DOHH2 (cell line): ENCODE measurements around the gene CDH4.

Experiments used
- H3F3A ChIP-seq: fragments of 200-600 bp; sonication (generic), shearing (Covaris generic); 2 replicates; pipeline ENCODE4 v1.6.0; 2016; ENCODE audit warnings: antibody characterized with exemption, mild to moderate bottlenecking; ENCODE audit not compliant: control insufficient read depth, insufficient read depth
- H3K27ac ChIP-seq: fragments of 200-600 bp; sonication (generic); 2 replicates; pipeline ENCODE4 v1.5.1; 2014; ENCODE audit warnings: low read depth, mild to moderate bottlenecking, low read length, moderate library complexity
- H3K27me3 ChIP-seq: fragments of 200-600 bp; sonication (generic); 2 replicates; pipeline ENCODE4 v1.6.1; 2014; ENCODE audit warnings: mild to moderate bottlenecking, low read length, mixed read lengths; ENCODE audit not compliant: control insufficient read depth
- H3K36me3 ChIP-seq: fragments of 200-600 bp; sonication (generic); 2 replicates; pipeline ENCODE4 v1.6.1; 2014; ENCODE audit warnings: mild to moderate bottlenecking, low read length, moderate library complexity, mixed read lengths; ENCODE audit not compliant: control insufficient read depth
- H3K4me1 ChIP-seq: fragments of 200-600 bp; sonication (generic); 2 replicates; pipeline ENCODE4 v1.6.1; 2014; ENCODE audit warnings: mild to moderate bottlenecking, low read length, mixed read lengths; ENCODE audit not compliant: control insufficient read depth
- H3K4me2 ChIP-seq: fragments of 200-600 bp; sonication (generic); 2 replicates; pipeline ENCODE4 v1.6.0; 2014; ENCODE audit warnings: mild to moderate bottlenecking, low read length, moderate library complexity
- H3K4me3 ChIP-seq: fragments of 200-600 bp; sonication (generic); 2 replicates; pipeline ENCODE4 v1.5.1; 2014; ENCODE audit warnings: mild to moderate bottlenecking, low read length, mixed read lengths
- H3K79me2 ChIP-seq: fragments of 200-600 bp; sonication (generic); 2 replicates; pipeline ENCODE4 v1.6.1; 2014; ENCODE audit warnings: mild to moderate bottlenecking, low read length, mixed read lengths; ENCODE audit not compliant: control insufficient read depth
- H3K9me2 ChIP-seq: fragments of 200-600 bp; sonication (generic); replicated peaks from 2 replicates; pipeline ENCODE4 v1.6.1; 2014; ENCODE audit warnings: mild to moderate bottlenecking, low read length, mixed read lengths; ENCODE audit not compliant: control insufficient read depth
- H3K9me3 ChIP-seq: fragments of 200-600 bp; sonication (generic); 2 replicates; pipeline ENCODE4 v1.6.1; 2014; ENCODE audit warnings: antibody characterized with exemption, low read length, mixed read lengths; ENCODE audit not compliant: control insufficient read depth, insufficient read depth
- H4K20me1 ChIP-seq: fragments of 200-600 bp; sonication (generic); 2 replicates; pipeline ENCODE4 v1.6.0; 2014; ENCODE audit warnings: low read depth, mild to moderate bottlenecking, antibody characterized with exemption, low read length, moderate library complexity; ENCODE audit not compliant: control insufficient read depth, insufficient read depth
- EZH2phosphoT487 ChIP-seq: fragments of 200-600 bp; sonication (generic); IDR thresholded peaks from 2 replicates; pipeline ENCODE4 v1.6.1; 2017; ENCODE audit warnings: borderline replicate concordance, mild to moderate bottlenecking, antibody characterized with exemption, low read length, moderate library complexity, mixed read lengths
- TF ChIP-seq, protein P1 (sequence below): fragments of 200-600 bp; sonication (generic); IDR thresholded peaks from one replicate; pipeline ENCODE4 v1.5.1; 2014; ENCODE audit warnings: antibody characterized with exemption, mild to moderate bottlenecking, low read depth, low read length; ENCODE audit not compliant: poor library complexity, severe bottlenecking

The CDH4 gene

GRCh38 chr20:61413752-61414151 is 161.7 kb downstream of the CDH4 start:
- Histone ChIP-seq H3K36me3 (no peaks in the 10 kb centered on the region), H3K27me3 (no peaks in the 10 kb centered on the region), H3K9me2 (no peaks in the 10 kb centered on the region), H3K4me2 (no peak overlapping the region), H3F3A (no peaks in the 10 kb centered on the region), H3K27ac (no peak overlapping the region), H3K4me3 (no peak overlapping the region), H3K4me1 (no peaks in the 10 kb centered on the region), H3K9me3 (no peaks in the 10 kb centered on the region), H3K79me2 (no peaks in the 10 kb centered on the region), H4K20me1 (no peaks in the 10 kb centered on the region)
- TF ChIP-seq EZH2phosphoT487 = no peak
- TF ChIP-seq, protein P1, sequence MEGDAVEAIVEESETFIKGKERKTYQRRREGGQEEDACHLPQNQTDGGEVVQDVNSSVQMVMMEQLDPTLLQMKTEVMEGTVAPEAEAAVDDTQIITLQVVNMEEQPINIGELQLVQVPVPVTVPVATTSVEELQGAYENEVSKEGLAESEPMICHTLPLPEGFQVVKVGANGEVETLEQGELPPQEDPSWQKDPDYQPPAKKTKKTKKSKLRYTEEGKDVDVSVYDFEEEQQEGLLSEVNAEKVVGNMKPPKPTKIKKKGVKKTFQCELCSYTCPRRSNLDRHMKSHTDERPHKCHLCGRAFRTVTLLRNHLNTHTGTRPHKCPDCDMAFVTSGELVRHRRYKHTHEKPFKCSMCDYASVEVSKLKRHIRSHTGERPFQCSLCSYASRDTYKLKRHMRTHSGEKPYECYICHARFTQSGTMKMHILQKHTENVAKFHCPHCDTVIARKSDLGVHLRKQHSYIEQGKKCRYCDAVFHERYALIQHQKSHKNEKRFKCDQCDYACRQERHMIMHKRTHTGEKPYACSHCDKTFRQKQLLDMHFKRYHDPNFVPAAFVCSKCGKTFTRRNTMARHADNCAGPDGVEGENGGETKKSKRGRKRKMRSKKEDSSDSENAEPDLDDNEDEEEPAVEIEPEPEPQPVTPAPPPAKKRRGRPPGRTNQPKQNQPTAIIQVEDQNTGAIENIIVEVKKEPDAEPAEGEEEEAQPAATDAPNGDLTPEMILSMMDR = no peak

- no peaks in the 10 kb centered on the region for H3K9me3 ChIP-seq
- no peak overlapping the region for H3K27ac ChIP-seq
- H3K4me2 ChIP-seq = no peak overlapping the region
- TF ChIP-seq EZH2phosphoT487 = no peak
- TF ChIP-seq, protein P1 = no peak
- no peak overlapping the region for H3K4me3 ChIP-seq
- no peaks in the 10 kb centered on the region for H3K9me2 ChIP-seq
- no peaks in the 10 kb centered on the region for H3K4me1 ChIP-seq
- no peaks in the 10 kb centered on the region for H4K20me1 ChIP-seq
- H3K36me3 ChIP-seq = no peaks in the 10 kb centered on the region
- no peaks in the 10 kb centered on the region for H3K27me3 ChIP-seq
- no peaks in the 10 kb centered on the region for H3F3A ChIP-seq
- no peaks in the 10 kb centered on the region for H3K79me2 ChIP-seq
Measured at GRCh38 chr20:61414455-61414991, 162.5 kb downstream of the CDH4 start.

DNA sequence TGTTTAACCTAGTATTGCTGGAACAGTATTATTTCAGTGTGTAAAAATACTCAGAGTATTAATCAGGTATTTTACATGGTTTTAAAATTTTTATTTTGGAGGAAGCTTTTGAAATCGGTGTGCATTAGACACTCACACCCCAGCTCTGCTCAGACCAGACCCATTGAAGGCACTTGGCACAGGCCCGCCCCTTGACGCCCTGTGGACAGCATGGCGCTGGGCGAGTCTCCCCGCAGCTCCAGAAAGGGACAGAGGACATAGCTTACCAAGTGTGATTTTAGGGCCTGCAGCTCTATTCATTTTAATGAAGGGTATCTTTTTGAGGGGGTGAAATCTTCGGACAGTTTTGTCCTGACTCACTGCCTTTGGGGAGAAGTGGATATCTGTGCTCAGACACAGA is 164.5 kb downstream of the CDH4 start:
- no peaks in the 10 kb centered on the region for H3K79me2 ChIP-seq
- H3K27me3 ChIP-seq = no peaks in the 10 kb centered on the region
- no peaks in the 10 kb centered on the region for H3K4me1 ChIP-seq
- no peaks in the 10 kb centered on the region for H3K9me2 ChIP-seq
- H3K36me3 ChIP-seq = no peaks in the 10 kb centered on the region
- no peaks in the 10 kb centered on the region for H4K20me1 ChIP-seq
- H3K9me3 ChIP-seq = no peaks in the 10 kb centered on the region
- no peaks in the 10 kb centered on the region for H3F3A ChIP-seq
- TF ChIP-seq, protein P1 = no peak
- no peak for TF ChIP-seq EZH2phosphoT487
- no peak overlapping the region for H3K4me2 ChIP-seq
- H3K27ac ChIP-seq = no peak overlapping the region
- no peak overlapping the region for H3K4me3 ChIP-seq
